Posterior vena cava (tissue), 2 donors: ENCODE measurements around the gene SVEP1. TPM values are rescaled to one million over a fixed set of nuclear protein-coding genes. Genes with fewer than 3 reads are reported as not detected.
"Not testable (repeated sequence)": the region's sequence is repeated elsewhere in the genome, so short reads cannot be mapped to it uniquely, and the experiment has no call there.

Experiments used
- DNase-seq: peaks from one replicate; pipeline ENCODE4 v3.0.0-alpha.2; 2020; ENCODE audit warnings: low spot score
- intact Hi-C, 2 donors: fragments of 100-400 bp; cut with DNase I; formaldehyde crosslinking; loops; one replicate each; pipeline versions ENCODE4 v1.14.1 to v1.14.2; 2022 to 2023
- long read RNA-seq, 2 donors: library from polyadenylated mRNA; unstranded; transcript quantifications; one replicate each; pipeline ENCODE4 v2.0.0, GENCODE V29; 2020 to 2021
- total RNA-seq, 2 donors: library from RNA; stranded (reverse); fragmentation: NEBNext Ultra II Directional; extraction: Animal tissue kit (Norgen Biotek cat#: 25700); gene quantifications; one replicate each; pipeline ENCODE4 v1.2.1, GENCODE V29; 2021
- donor health status: DM: yes; HTN: yes; CAD: no.
- donor health status: DM: yes; HTN: yes; CAD: no.

SVEP1 gene
- 100 to 1,000 TPM in 1 of 2 donors, 10 to 100 TPM in 1; 97.9 to 113 TPM for total RNA-seq
- long read RNA-seq, donor 1, partial matches to known transcripts = 21 of 25 reads
- long read RNA-seq, donor 1, other reads (novel, unspliced or antisense) = 3 of 25 reads
- long read RNA-seq, donor 2, partial matches to known transcripts = 16 of 20 reads
- long read RNA-seq, donor 2, other reads (novel, unspliced or antisense) = 2 of 20 reads

DNA sequence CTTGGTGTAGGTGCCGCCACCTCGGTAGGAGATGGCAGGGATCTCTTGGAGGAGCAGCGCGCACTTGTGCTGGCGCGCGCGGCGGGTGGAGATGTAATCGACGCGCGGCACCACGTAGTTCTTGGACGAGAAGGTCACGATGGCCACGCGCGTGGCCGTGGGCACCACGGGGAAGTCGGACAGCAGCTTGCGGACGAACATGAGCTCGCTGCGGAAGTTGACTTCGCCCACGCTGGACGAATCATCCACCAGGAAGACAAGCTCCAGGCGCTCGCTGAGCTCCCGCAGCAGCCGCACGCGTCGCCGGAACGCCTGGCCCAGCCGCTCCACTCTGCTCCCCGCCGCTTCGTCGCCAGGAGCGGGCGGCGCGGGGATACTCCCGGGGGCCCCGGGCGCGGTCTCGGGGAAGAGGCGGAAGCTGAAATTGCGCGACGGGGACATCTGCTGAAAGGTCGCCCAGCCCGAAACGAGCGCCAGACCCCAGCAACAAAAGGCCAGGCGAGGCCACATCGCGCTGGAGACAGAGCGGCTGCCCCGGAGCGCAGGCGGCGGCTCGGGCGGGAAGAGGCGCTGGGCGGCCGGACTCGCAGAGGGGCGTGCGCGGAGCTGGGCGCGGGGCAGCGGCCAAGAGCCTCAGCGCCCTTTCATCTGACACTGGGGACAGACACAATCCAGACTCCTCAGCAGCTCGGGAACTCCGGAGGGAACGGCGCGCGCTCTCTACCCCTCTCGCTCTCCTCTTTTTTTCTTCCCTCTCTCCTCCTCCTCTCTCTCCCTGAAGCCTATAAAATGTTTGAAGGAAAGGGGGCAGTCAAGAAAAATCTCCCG lies at the start of gene SVEP1:
Gene SVEP1, minus strand, starts transcription at position 708 of the 828 bp plus-strand sequence. Its CDS starts 198 bp downstream, at position 510.
- peak; percentile 93 for DNase-seq
- intact Hi-C loops = no loop called here

DNA sequence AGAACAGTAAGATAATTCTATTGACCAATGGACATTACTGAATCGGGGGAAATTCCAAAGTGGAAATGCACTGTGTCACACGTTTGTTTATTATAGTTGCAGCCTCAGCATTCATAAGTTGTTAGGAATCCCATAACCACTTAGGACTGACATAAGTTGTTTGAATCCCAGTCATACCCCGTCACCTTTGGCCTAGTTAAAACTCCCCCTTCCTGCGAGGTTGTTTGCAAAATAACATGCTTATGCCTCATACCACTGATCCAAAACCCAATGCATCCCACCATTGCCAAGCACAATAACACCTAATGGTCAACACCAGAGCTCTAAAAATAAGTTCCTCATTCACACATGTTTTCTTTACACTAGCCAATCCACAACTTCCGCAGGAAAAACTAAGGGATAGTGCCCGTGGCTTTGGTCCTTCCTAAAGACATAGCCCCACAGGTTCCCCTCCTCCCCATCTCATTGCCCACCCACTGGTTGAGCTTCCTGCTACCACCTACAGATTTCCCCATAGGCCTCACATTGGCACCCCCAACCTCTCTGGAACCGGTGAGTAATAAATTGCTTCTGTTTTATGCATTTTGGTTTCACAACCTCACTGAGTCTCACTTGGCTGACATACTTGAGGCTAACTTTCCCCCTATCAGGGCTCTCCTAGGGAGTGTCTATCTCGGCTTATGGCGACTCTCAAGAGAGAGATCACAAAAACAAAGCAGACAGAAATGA lies 46.7 kb upstream of the SVEP1 start:
- DNase-seq = no peak
- intact Hi-C loops = loop anchor here in 1 of 2 donors (10.0 kb wide), 1 partner anchor 171 kb away; no protein-coding TSS in a partner anchor

DNA sequence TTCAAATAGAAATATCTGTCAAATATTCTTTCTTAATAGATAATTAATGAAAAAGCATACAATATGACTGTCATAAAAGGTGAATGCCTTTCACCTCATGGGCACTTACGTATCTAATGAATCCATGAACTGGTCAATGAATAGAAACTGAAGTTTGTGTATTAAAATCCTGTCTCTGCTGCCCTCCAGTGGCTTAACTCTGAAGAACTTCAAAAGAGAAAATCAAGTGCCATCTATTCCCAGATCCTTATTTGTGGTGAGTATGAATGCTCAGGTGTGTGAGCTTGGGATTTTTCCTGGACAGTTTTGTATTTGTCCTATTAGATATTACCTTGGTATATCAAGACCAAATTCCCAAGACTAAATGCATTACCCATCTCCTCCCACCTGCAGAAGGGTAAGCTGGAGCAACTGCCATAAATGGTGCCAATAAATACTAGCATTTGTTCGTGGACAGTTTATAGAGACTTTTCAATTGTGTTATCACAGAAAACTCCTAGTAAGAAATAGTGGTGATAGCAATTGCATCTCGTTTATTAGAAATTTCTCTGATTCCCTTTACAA lies 44.0 kb upstream of the SVEP1 start:
- intact Hi-C loops = loop anchor here in 1 of 2 donors (10.0 kb wide), 1 partner anchor 169 kb away; no protein-coding TSS in a partner anchor
- DNase-seq = no peak

DNA sequence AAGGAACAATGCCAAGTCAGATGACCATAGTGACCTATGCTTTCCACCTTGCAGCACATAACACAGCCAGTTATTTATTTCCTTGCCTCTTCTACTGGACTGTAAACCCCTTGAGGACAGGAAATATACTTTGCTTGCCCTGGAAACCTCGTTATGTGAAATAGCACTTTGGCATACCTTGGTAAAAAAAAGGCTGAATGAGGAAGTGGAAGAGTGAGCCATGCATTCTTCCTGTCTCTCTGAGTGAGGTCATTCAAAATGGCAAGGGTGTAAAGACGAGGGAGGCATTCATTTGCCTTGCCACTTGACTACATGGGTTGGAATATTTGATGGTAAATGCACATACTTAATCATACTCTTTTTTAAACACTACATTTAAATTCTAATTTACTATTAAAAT lies 42.8 kb upstream of the SVEP1 start:
- intact Hi-C loops = loop anchor here in 1 of 2 donors (10.0 kb wide), 1 partner anchor 168 kb away; no protein-coding TSS in a partner anchor
- DNase-seq = no peak

DNA sequence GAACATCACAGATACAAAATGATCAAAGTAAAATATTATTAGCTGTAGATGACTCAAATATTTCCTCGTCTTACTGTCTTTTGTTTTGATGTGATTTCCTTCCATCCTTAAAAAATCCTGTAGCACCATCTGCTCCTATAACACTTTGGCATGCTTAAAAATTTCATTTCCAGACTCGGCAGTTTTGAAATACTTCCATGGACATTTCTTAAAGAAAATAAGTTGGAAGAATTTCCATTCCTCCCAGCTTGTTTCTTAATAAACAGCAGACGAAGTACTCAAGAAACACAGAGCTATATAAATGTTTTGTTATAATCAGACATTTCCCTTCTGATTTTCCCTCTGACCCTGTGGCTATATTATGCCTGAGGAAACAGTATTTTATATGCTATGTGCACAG lies 41.2 kb upstream of the SVEP1 start:
- intact Hi-C loops = loop anchor here in 1 of 2 donors (10.0 kb wide), 1 partner anchor 166 kb away; no protein-coding TSS in a partner anchor
- DNase-seq = no peak

DNA sequence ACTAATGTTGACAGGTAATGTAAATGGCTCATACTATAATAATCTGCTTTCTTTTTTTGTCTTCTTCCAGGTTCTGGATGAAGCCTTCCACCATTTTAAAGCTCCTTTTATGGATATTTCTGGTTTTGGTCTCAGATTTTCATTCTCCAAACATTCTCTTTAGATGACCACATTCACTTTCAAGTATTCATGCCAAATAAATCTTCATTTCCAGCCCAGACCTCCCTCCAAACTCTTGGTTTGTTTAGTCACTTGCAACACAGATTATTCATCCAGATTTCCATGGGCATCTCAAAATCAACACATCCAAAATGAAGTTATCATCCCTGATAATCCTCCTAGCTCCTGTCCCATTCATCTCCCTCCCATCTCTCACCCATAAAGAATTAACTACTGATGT lies 40.3 kb upstream of the SVEP1 start:
- intact Hi-C loops = loop anchor here in 1 of 2 donors (10.0 kb wide), 1 partner anchor 165 kb away; no protein-coding TSS in a partner anchor
- no peak for DNase-seq

DNA sequence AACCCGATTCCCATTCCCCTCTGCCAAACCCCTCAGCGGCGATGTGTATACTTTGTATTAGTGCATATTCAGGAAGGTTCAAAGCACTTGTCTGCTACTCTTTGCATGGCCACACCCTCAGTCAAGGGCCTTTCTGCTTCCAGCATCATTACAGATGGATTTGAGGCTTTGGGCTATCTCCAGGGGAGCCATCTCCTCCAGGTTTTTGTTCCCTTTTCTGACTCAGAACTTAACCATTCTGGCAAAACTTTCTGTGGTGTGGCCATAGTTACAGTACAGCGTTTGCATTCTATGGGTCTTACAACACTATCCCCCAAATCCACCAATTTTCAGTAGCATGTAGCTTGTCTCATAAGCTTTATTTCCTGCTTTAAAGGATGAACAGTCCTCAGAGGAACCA lies 36.0 kb upstream of the SVEP1 start:
- no peak for DNase-seq
- intact Hi-C loops = no loop called here

DNA sequence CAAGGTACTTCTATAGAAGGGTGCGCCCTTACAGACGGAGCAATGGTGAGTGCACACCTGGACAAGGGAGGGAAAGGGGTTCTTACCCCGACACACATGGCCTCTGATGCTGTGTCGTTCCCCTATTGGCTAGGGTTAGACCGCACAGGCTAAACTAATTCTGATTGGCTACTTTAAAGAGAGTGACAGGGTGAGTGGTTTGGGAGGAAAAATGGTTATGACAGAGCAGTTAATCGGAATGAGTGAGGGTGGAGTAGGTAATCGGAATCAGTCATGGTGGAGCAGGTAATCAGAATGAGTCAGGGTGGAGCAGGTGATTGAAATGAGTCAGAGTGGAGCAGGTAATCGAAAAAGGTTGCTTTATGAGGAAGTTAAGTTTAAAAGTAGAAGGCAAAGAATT lies 35.0 kb upstream of the SVEP1 start:
- intact Hi-C loops, DNase-seq: not testable (repeated sequence)

DNA sequence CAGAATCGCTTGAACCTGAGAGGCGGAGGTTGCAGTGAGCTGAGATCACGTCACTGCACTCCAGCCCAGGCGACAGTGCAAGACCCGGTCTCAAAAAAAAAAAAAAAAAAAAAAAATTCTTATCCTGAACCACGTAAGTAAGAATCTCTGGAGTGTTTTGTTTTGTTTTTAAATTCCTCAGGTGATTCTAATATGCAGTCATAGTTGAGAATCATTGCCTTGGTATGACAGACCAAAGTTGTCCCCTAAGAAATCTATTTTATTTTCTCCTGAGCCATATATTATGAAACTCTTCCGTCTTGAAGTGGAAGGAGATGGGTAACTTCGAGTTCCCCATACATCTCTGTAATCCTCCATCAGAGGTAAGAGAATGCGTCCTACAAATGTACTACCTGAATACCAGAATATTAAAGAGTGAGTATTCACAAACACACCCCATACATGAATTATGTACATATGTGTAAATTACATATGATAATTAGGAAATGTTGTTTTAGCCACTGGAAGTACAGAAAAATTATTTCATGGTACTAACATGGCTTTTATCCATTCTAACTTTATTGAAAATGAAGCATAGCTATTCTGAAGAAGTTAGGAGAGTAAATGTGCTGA lies 26.7 kb upstream of the SVEP1 start:
- intact Hi-C loops = no loop called here
- no peak for DNase-seq

DNA sequence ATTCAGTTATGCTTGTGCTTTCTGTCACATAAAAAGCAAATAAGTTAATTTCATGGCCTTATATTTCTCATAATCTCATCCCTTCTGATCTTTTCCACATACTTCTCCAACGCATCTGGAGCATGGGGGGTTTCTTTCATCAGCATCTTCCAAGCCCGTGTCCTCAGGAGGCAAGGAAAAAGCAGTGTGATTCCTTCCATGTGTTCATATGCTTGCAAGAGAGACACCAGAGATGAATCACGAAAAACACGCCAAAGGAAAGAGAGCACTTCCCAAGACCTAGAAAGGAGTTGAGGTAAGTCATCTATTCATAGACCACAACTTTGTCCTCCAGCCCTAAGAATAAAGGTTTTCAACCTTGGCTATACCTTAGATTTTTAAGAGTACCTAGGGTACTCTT lies 26.0 kb upstream of the SVEP1 start:
- intact Hi-C loops = no loop called here
- no peak for DNase-seq

DNA sequence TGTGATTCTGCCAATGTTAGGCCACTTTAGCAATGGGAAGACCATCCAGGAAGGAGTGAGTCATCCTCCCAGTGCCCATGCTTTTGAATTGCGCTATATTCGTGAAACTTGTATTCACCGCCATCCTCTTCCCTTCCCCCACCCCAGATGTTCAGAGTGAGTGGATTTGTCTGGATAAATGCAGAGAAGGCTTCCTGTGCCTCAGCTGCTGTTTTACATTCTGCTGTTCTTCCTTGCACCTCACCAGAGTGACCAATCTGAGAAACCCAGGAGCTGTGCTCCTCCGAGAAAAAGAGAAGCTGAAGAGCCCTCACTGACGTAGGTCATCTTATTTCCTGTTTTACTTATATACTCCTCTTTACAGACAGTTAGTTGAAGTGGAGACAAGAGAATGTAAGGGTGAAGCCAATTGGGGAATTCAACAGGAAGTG lies 24.6 kb upstream of the SVEP1 start:
- DNase-seq = no peak
- intact Hi-C loops = no loop called here

DNA sequence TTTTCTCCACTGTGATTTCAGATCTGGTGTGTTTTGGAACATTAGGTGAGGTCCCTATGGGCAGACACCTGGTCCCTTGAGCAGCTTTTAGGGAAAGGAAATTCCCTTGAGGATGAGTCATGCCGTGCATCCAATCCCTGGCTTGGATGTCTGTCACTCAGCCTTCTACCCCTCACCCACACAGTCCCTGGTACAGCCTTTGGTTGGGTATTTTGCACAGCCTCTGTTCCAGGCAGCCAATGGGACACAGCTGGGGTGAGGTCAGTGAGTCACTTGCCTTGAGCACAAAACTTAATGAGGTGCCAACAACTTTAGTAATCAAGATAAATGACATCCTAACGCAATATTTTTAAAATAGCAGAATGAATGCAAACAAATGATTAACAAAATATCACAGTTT lies 22.7 kb upstream of the SVEP1 start:
- intact Hi-C loops = no loop called here
- DNase-seq = no peak

DNA sequence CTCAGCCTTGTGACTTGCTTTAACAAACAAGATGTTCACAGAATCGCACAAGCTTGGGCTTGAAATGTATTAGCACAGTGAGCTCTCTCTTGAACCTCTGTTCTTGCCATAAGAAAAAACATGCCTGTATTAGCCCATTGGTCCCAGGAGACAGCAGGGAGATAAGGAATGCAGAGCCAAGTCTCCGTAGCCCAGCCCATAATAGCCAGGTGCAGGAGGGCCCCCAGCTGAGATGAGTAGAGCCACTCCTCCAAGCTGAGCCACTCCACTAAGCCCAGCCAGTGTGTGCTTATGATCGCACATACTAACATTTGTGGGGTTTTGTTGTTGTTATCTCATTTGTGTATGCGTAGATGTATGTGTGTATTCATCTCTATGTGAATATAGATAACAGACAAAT lies 21.6 kb upstream of the SVEP1 start:
- intact Hi-C loops = no loop called here
- no peak for DNase-seq

DNA sequence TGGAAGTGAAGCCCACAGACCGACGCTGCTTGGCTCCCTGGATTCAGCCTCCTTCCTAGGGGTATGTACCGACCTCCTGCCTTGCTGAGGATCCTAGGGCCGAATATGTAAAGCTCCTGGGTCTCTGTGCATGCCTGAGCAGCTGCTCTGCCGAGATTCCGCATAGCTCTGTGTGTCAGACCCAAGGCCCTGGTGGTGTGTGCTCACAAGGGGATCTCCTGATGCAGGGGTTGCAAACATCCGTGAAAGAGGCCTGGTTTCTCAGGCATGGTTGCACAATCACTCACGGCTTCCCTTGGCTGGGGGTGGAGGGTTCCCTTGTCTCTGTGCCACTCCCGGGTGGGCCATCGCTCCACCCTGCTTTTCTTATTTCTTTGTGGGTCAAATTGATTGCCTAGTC lies 19.9 kb upstream of the SVEP1 start:
- intact Hi-C loops = no loop called here
- no peak for DNase-seq

DNA sequence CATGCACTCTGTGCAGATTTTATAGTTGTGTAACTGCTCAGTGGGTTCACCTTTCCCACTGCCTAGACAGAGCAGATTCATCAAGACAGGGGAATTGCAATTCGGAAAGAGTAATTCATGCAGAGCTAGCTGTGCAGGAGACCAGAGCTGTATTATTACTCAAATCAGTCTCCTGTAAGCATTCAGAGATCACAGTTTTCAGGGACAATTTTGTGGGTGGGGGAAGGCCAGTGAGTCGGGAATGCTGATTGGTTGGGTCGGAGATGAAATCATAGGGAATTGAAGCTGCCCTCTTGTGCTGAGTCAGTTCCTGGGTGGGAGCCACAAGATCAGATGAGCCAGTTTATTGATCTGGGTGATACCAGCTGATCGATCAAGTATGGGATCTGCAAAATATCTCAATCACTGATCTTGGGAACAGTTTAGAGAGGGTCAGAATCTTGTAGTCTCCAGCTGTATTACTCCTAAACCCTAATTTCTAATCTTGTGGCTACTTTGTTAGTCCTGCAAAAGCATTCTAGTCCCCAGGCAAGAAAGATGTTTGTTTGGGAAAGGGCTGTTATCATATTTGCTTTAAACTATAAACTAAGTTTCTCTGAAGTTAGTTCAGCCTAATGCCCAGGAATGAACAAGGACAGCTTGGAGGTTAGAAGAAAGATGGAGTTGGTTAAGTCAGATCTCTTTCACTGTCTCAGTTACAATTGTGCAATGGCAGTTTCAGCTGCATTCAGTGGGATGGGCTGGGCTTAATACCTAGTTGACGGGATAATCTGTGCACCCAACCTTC lies 12.7 kb upstream of the SVEP1 start:
- no peak for DNase-seq
- intact Hi-C loops = loop anchor here in 1 of 2 donors (1.0 kb wide), 1 partner anchor 17 kb away; no protein-coding TSS in a partner anchor

DNA sequence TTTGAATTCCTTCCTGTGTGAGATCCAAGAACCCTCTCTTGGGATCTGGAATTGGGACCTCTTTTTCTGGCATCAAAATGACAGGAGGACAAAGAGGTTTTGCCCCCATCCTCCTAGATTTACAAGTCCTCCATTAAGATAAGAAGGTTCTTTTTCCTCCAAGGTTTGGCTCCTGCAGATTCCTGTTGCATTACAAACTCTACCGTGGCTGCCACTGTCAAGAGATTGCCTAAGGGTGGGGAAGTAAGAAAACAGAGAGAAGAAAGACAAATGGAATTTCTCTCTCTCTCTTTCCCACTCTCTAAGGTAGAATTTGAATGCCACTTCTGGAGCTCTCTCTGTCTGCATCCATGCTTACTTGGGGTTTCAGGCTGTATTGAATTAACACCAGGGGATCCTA lies 12.0 kb upstream of the SVEP1 start:
- intact Hi-C loops = no loop called here
- DNase-seq = no peak

DNA sequence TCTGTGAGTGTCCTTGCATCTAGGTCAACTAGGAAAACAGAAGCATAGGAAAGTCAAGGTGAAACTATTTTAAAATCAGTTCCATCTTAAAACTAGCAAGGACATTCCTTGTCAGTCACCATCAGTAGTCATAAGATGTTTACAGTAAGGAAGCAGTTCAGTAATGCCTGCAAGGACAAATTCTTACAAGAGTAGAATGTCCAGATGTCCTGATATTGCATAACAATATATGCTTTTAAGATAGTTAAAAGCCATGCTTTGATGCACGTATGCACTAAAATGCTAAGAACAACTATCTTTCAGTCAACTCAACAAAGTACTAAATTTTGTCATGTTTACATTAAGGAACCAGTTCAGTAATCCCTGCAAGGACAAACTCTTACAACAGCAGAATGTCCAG lies 11.3 kb upstream of the SVEP1 start:
- DNase-seq = no peak
- intact Hi-C loops = no loop called here

DNA sequence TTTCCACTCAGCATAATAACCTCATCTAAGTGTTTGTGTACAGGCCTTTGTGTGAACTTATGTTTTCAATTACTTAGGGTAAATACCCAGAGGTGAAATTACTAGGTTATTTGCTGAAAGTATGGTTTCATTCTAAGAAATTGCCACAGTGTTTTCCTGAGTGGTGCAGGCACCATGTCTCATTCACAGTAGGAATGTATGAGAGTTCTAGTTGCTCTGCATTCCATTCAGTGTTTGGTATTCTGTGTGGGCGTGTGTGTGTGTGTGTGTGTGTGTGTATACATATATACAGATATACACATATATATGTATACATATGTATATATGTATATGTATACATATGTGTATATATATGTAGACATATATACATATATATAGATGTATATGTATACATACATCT lies 8.8 kb upstream of the SVEP1 start:
- DNase-seq = no peak
- intact Hi-C loops = no loop called here
